Kidney glomerular epithelial cell (primary cell): ENCODE measurements around the gene MROH9.

ENCODE experiments used
- DNase-seq: peaks from one replicate; lab custom pipeline; 2025; lab: John Stamatoyannopoulos, UW

Gene MROH9

GRCh38 chr1:170967042-170967910, 31.9 kb downstream of the MROH9 start:
- DNase-seq, result peak; percentile 39

- DNase-seq, result no peak
These were observed 34.9 kb downstream of the MROH9 start for GRCh38 chr1:170970256-170970655.

- DNase-seq, result no peak
These were observed 43.1 kb downstream of the MROH9 start for GRCh38 chr1:170978371-170978910.

GRCh38 chr1:170985406-170985805, 50.1 kb downstream of the MROH9 start:
- DNase-seq, result no peak

GRCh38 chr1:170986901-170987300, 51.6 kb downstream of the MROH9 start:
- no peak for DNase-seq

GRCh38 chr1:170987424-170987823, 52.1 kb downstream of the MROH9 start:
- DNase-seq, result no peak

GRCh38 chr1:170993151-170993550, 57.8 kb downstream of the MROH9 start:
- DNase-seq, result no peak

GRCh38 chr1:170993717-170994116, 58.4 kb downstream of the MROH9 start:
- DNase-seq, result no peak

GRCh38 chr1:171014880-171015279, 79.5 kb downstream of the MROH9 start:
- no peak for DNase-seq

- no peak for DNase-seq
These were observed 82.1 kb downstream of the MROH9 start for GRCh38 chr1:171017426-171017825.

- DNase-seq, result no peak
These were observed 84.6 kb downstream of the MROH9 start for GRCh38 chr1:171019971-171020370.

GRCh38 chr1:171032822-171033702, 97.7 kb downstream of the MROH9 start:
- no peak for DNase-seq

- no peak for DNase-seq
These were observed 102.3 kb downstream of the MROH9 start for GRCh38 chr1:171037626-171038025.

GRCh38 chr1:171038284-171038683, 103.0 kb downstream of the MROH9 start:
- no peak for DNase-seq

- DNase-seq, result no peak
These were observed 112.7 kb downstream of the MROH9 start for GRCh38 chr1:171048014-171048413.

GRCh38 chr1:171052977-171053376, 117.6 kb downstream of the MROH9 start:
- no peak for DNase-seq

GRCh38 chr1:171055966-171056643, 120.8 kb downstream of the MROH9 start:
- no peak for DNase-seq

GRCh38 chr1:171061425-171062143, 126.2 kb downstream of the MROH9 start:
- DNase-seq, result no peak

- DNase-seq, result no peak
These were observed 127.6 kb downstream of the MROH9 start for GRCh38 chr1:171062902-171063301.

GRCh38 chr1:171075041-171075440, 139.7 kb downstream of the MROH9 start:
- DNase-seq, result no peak

GRCh38 chr1:171081314-171081753, 146.0 kb downstream of the MROH9 start:
- peak; percentile 4 for DNase-seq
